Astrocyte of the spinal cord (primary cell): ENCODE results near the gene FARP1.
A peak's percentile ranks its signal among the peaks of the same experiment; 100 is the strongest.

Experiments
- DNase-seq: peaks from one replicate; pipeline ENCODE4 v3.0.0; 2011; ENCODE audit warnings: low read depth, low spot score
- H3K4me3 ChIP-seq: 2 replicates; pipeline ENCODE4 v1.5.1; 2011; ENCODE audit warnings: low read depth, mild to moderate bottlenecking, low read length, moderate library complexity
- CTCF ChIP-seq: IDR thresholded peaks from 2 replicates; pipeline ENCODE4 v1.5.1; 2012; ENCODE audit warnings: low read depth, mild to moderate bottlenecking, low read length, inconsistent platforms
- in situ Hi-C: cut with HindIII; loops from 2 replicates; pipeline ENCODE4 v1.10.0; 2017; ENCODE audit warnings: low sequenced_read_pairs

Gene FARP1

GRCh38 chr13:98142380-98143156 lies at the start of gene FARP1:
FARP1 (plus strand) TSS chr13:98143094; CDS start chr13:98213243, 70,149 bp downstream.
- peak within 1 kb of the TSS; percentile 64 for H3K4me3 ChIP-seq
- TF ChIP-seq CTCF, result peak; percentile 22
- DNase-seq, result peak; percentile 66
- in situ Hi-C loops, result no loop called here

- in situ Hi-C loops, result no loop called here
- no peak for DNase-seq
- H3K4me3 ChIP-seq, result no peak overlapping the region
- no peak for TF ChIP-seq CTCF
These were observed 48.1 kb upstream of the FARP1 start for GRCh38 chr13:98094678-98095266.

GRCh38 chr13:98096059-98096458 lies 46.8 kb upstream of the FARP1 start:
- in situ Hi-C loops, result no loop called here
- DNase-seq, result no peak
- H3K4me3 ChIP-seq, result no peak overlapping the region
- no peak for TF ChIP-seq CTCF

- TF ChIP-seq CTCF, result no peak
- no peak overlapping the region for H3K4me3 ChIP-seq
- no peak for DNase-seq
- in situ Hi-C loops, result no loop called here
These were observed 45.1 kb upstream of the FARP1 start for GRCh38 chr13:98097749-98098148.

GRCh38 chr13:98098516-98098915 lies 44.4 kb upstream of the FARP1 start:
- in situ Hi-C loops, result no loop called here
- H3K4me3 ChIP-seq, result no peak overlapping the region
- TF ChIP-seq CTCF, result no peak
- peak; percentile 32 for DNase-seq

- H3K4me3 ChIP-seq, result no peak overlapping the region
- no peak for TF ChIP-seq CTCF
- in situ Hi-C loops, result no loop called here
- DNase-seq, result no peak
These were observed 43.3 kb upstream of the FARP1 start for GRCh38 chr13:98099627-98100026.
